Endothelial cell of umbilical vein (primary cell): ENCODE results near the gene IL17REL. TPM values are rescaled to one million over a fixed set of nuclear protein-coding genes. Genes with fewer than 3 reads are reported as not detected.

Experiments used
- BruUV-seq: library from RNA; stranded (reverse); fragments of 400-500 nt; replicated peaks from 2 replicates; lab custom pipeline; 2021; lab: Mats Ljungman, UMichigan
- CTCF ChIA-PET: fragments of 300-600, 350-600 bp; sonication (Branson Sonifier 250); formaldehyde crosslinking; loops from one replicate; lab custom pipeline; 2021; ENCODE audit warnings: antibody characterized with exemption, inconsistent platforms; lab: Charles Lee
- POLR2A ChIA-PET: fragments of 300-600, 350-600 bp; sonication (Branson Sonifier 250); formaldehyde crosslinking; loops from one replicate; lab custom pipeline; 2021; ENCODE audit warnings: antibody characterized with exemption, inconsistent platforms; lab: Charles Lee
- DNase-seq: peaks from one replicate; pipeline ENCODE4 v3.0.0-alpha.2; 2011; ENCODE audit warnings: low read depth, low spot score
- FAIRE-seq: peaks from 2 replicates; lab custom pipeline; 2011; peaks lifted over from hg19 to GRCh38; lab: Jason Lieb, UNC
- H2AFZ ChIP-seq: 2 replicates; pipeline ENCODE4 v1.6.0; 2012; ENCODE audit warnings: low read depth, low read length, control low read depth, inconsistent platforms
- H3K27ac ChIP-seq: 2 replicates; pipeline ENCODE4 v1.5.1; 2011; ENCODE audit warnings: low read depth, mild to moderate bottlenecking, control low read depth, low read length, moderate library complexity; ENCODE audit not compliant: insufficient read depth
- H3K27me3 ChIP-seq, 2 experiments: 2 replicates each; pipeline versions ENCODE4 v1.6.0 to v1.6.1; 2011; ENCODE audit warnings: low read length in 2 of 2, mixed read lengths in 1 of 2; ENCODE audit not compliant: control insufficient read depth in 2 of 2, insufficient read depth in 2 of 2
- H3K36me3 ChIP-seq, 2 experiments: 2 replicates in 1 of 2; 3 replicates in 1 of 2; pipeline ENCODE4 v1.5.1; 2011; ENCODE audit warnings: low read length in 2 of 2, mild to moderate bottlenecking in 1 of 2, moderate library complexity in 1 of 2; ENCODE audit not compliant: control insufficient read depth in 2 of 2, insufficient read depth in 2 of 2; ENCODE audit errors: extremely low read depth in 1 of 2
- H3K4me1 ChIP-seq: 3 replicates; pipeline ENCODE4 v1.5.1; 2011; ENCODE audit warnings: mild to moderate bottlenecking, low read length; ENCODE audit not compliant: control insufficient read depth, insufficient read depth; ENCODE audit errors: extremely low read depth
- H3K4me2 ChIP-seq: 2 replicates; pipeline ENCODE4 v1.6.1; 2011; ENCODE audit warnings: low read length, control low read depth, mixed read lengths; ENCODE audit not compliant: insufficient read depth
- H3K4me3 ChIP-seq, 3 experiments: fragments of 200-600 bp in 1 of 3; sonication (generic), shearing (Covaris generic) in 1 of 3; replicated peaks in 1 of 3; 2 replicates each; pipeline ENCODE4 v1.5.1; 2011 to 2016; ENCODE audit warnings: control low read depth in 3 of 3, low read length in 3 of 3, mild to moderate bottlenecking in 2 of 3, inconsistent platforms in 1 of 3, low read depth in 1 of 3, moderate library complexity in 1 of 3; ENCODE audit not compliant: insufficient read depth in 1 of 3
- H3K79me2 ChIP-seq: 2 replicates; pipeline ENCODE4 v1.6.0; 2012; ENCODE audit warnings: low read length, inconsistent platforms; ENCODE audit not compliant: control insufficient read depth, insufficient read depth
- H3K9ac ChIP-seq: replicated peaks from 2 replicates; pipeline ENCODE3; 2011; ENCODE audit warnings: low read length, control low read depth; ENCODE audit not compliant: insufficient read depth; ENCODE audit errors: extremely low read depth
- H3K9me1 ChIP-seq: replicated peaks from 3 replicates; pipeline ENCODE4 v1.6.0; 2011; ENCODE audit warnings: mild to moderate bottlenecking, low read length; ENCODE audit not compliant: control insufficient read depth, insufficient read depth; ENCODE audit errors: extremely low read depth
- H3K9me3 ChIP-seq: replicated peaks from 2 replicates; pipeline ENCODE4 v1.5.1; 2012; ENCODE audit warnings: low read length, inconsistent platforms; ENCODE audit not compliant: control insufficient read depth, insufficient read depth
- H4K20me1 ChIP-seq: replicated peaks from 2 replicates; pipeline ENCODE3; 2011; ENCODE audit warnings: mild to moderate bottlenecking, low read length; ENCODE audit not compliant: control insufficient read depth, insufficient read depth; ENCODE audit errors: extremely low read depth
- EZH2 ChIP-seq: IDR thresholded peaks from 2 replicates; pipeline ENCODE4 v1.6.1; 2012; ENCODE audit warnings: borderline replicate concordance, low read depth, mild to moderate bottlenecking, moderate library complexity, low read length, inconsistent platforms; ENCODE audit not compliant: severe bottlenecking
- FOS ChIP-seq: IDR thresholded peaks from 2 replicates; pipeline ENCODE4 v1.6.1; 2011; ENCODE audit warnings: mild to moderate bottlenecking, low read length, moderate library complexity, borderline replicate concordance; ENCODE audit not compliant: insufficient read depth
- GATA2 ChIP-seq: IDR thresholded peaks from 2 replicates; pipeline ENCODE4 v1.7.0; 2011; ENCODE audit warnings: low read depth, mild to moderate bottlenecking, moderate library complexity, mixed read lengths, low read length; ENCODE audit not compliant: insufficient read length, insufficient read depth
- JUN ChIP-seq: IDR thresholded peaks from 2 replicates; pipeline ENCODE4 v1.6.1; 2011; ENCODE audit warnings: borderline replicate concordance, low read depth; ENCODE audit not compliant: insufficient read length, insufficient read depth
- MYC ChIP-seq: IDR thresholded peaks from one replicate; pipeline ENCODE4 v1.6.1; 2011; ENCODE audit warnings: mild to moderate bottlenecking, low read depth, low read length
- POLR2A ChIP-seq: IDR thresholded peaks from 2 replicates; pipeline ENCODE4 v1.6.1; 2012; ENCODE audit warnings: low read depth, mild to moderate bottlenecking, control low read depth, low read length
- POLR2AphosphoS5 ChIP-seq: IDR thresholded peaks from 2 replicates; pipeline ENCODE4 v1.6.1; 2012; ENCODE audit warnings: low read depth, mild to moderate bottlenecking, control low read depth, low read length, moderate library complexity; ENCODE audit not compliant: insufficient read depth
- dilution Hi-C: fragments of 300-500 bp; cut with MboI; formaldehyde crosslinking; loops from one replicate; pipeline ENCODE4 v1.15.0; 2019; ENCODE audit warnings: low sequenced_read_pairs; ENCODE audit not compliant: extremely low pct_ligation_motif_present
- intact Hi-C: fragments of 100-400 bp; cut with micrococcal nuclease; formaldehyde crosslinking; loops from one replicate; pipeline ENCODE4 v1.10.0; 2022
- polyA plus RNA-seq, 4 experiments: library from polyadenylated mRNA; depleted of rRNA in 3 of 4; stranded (reverse) in 3 of 4; unstranded in 1 of 4; fragments of >200 nt; gene quantifications; 2 replicates each; pipeline versions ENCODE4 v1.2.1 to v1.2.3, GENCODE V29; 2011 to 2012; ENCODE audit warnings: missing spikeins in 1 of 4
- total RNA-seq: library from RNA; stranded (reverse); gene quantifications from 2 replicates; pipeline ENCODE4 v1.2.3, GENCODE V29; 2021
- TF ChIP-seq, protein P1 (sequence below): IDR thresholded peaks from 2 replicates; pipeline ENCODE4 v1.6.1; 2011; ENCODE audit not compliant: insufficient read depth, insufficient read length
- TF ChIP-seq, protein P2 (sequence below), 2 donors: IDR thresholded peaks; 1 replicate in 1 of 2; 2 replicates in 1 of 2; pipeline ENCODE4 v1.5.1; 2011; ENCODE audit warnings: low read length in 2 of 2, mild to moderate bottlenecking in 2 of 2, moderate library complexity in 2 of 2, control low read depth in 1 of 2, inconsistent platforms in 1 of 2, low read depth in 1 of 2; ENCODE audit not compliant: insufficient read depth in 1 of 2; ENCODE audit errors: extremely low read depth in 1 of 2

The IL17REL gene
- total and polyA plus RNA-seq, 2 donors (not counting 3 experiments of a cell fraction or from before 2014, with no cell fraction given), result 0.06 to 0.15 TPM

DNA sequence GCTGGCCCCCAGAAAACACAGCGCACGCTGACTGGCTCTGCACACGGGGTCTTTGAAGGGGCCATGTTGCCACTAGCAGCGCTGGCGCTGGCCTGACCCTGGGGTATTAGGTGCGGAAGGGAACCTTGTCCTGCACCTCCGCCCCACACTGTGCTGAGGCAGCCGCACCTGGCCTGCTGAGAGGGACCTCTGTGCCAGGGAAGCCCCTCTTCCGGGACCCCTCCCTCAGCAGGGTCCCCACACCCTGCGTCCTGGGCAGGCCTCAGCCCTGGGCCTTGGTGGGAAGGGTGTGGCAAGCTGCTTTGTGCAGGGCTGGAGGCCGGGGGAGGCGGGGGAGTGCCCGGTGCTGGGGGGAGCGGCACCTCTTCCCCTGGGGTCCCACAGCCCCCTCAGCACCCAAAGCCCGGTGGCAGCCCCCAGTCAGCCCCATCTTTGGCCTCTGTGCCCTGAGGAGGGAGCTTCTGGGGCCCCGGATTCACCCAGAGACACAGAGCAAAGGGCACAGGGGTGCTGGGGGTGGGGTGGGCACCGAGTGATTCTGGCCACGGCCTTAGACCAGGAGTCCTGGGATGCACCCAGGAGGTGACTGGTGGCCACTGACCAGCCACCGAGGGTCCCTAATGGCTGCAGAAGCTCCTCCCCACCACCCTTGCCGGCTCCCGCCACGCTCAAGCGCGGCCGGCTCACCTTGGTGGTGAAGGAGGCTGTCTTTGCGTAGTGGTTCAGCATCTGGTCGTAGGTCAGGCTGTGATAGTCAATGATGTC lies 34.1 kb upstream of the IL17REL start:
- Histone ChIP-seq H3K27me3 (no peaks in the 10 kb centered on the region), H3K27ac (no peak overlapping the region), H3K4me2 (no peak overlapping the region), H3K79me2 (no peaks in the 10 kb centered on the region), H4K20me1 (no peaks in the 10 kb centered on the region), H3K4me1 (no peaks in the 10 kb centered on the region), H3K9me1 (no peaks in the 10 kb centered on the region), H3K9ac (no peak overlapping the region), H2AFZ (no peak overlapping the region), H3K4me3 (no peak overlapping the region), H3K9me3 (no peaks in the 10 kb centered on the region), H3K36me3 (no peaks in the 10 kb centered on the region)
- no TSS peak for BruUV-seq
- no peak for DNase-seq
- dilution Hi-C loops (no loop called here), intact Hi-C loops (no loop called here)
- ChIA-PET CTCF (no interaction called here), POLR2A (no interaction called here)
- no peak for FAIRE-seq
- TF ChIP-seq, protein P1, sequence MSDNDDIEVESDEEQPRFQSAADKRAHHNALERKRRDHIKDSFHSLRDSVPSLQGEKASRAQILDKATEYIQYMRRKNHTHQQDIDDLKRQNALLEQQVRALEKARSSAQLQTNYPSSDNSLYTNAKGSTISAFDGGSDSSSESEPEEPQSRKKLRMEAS, result no peak
- TF ChIP-seq POLR2A, result no peak
- TF ChIP-seq, protein P2, sequence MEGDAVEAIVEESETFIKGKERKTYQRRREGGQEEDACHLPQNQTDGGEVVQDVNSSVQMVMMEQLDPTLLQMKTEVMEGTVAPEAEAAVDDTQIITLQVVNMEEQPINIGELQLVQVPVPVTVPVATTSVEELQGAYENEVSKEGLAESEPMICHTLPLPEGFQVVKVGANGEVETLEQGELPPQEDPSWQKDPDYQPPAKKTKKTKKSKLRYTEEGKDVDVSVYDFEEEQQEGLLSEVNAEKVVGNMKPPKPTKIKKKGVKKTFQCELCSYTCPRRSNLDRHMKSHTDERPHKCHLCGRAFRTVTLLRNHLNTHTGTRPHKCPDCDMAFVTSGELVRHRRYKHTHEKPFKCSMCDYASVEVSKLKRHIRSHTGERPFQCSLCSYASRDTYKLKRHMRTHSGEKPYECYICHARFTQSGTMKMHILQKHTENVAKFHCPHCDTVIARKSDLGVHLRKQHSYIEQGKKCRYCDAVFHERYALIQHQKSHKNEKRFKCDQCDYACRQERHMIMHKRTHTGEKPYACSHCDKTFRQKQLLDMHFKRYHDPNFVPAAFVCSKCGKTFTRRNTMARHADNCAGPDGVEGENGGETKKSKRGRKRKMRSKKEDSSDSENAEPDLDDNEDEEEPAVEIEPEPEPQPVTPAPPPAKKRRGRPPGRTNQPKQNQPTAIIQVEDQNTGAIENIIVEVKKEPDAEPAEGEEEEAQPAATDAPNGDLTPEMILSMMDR (IDR thresholded peaks at IDR 0.05; ENCODE audit: extremely low read depth in 1 of 2, insufficient read depth in 1 of 2, low read depth in 1 of 2, low read length in 2 of 2), result no peak
- TF ChIP-seq MYC, result no peak
- no peak for TF ChIP-seq POLR2AphosphoS5
- no peak for TF ChIP-seq JUN
- no peak for TF ChIP-seq GATA2
- TF ChIP-seq FOS, result no peak
- TF ChIP-seq EZH2, result no peak
